A549 (cell line): ENCODE data around the gene NOS3.

Experiments used
- BCL3 ChIP-seq: fragments of >200 bp; sonication (Bioruptor Twin); formaldehyde crosslinking; IDR thresholded peaks from 3 replicates; pipeline ENCODE4 v1.6.1; 2016
- BHLHE40 ChIP-seq: IDR thresholded peaks from 2 replicates; pipeline ENCODE4 v1.6.1; 2012; ENCODE audit warnings: low read depth, low read length, inconsistent platforms
- CHD2 ChIP-seq: fragments of 150-350 bp; IDR thresholded peaks from 2 replicates; pipeline ENCODE4 v1.6.1; 2014; ENCODE audit warnings: low read length; ENCODE audit not compliant: partially characterized antibody
- HMGXB4 ChIP-seq: fragments of 250-450 bp; sonication (Bioruptor Pico); IDR thresholded peaks from 2 replicates; pipeline ENCODE4 v1.5.0; 2021; ENCODE audit warnings: mild to moderate bottlenecking, moderate library complexity, borderline replicate concordance
- KDM1A ChIP-seq: fragments of 200-600 bp; sonication (generic); IDR thresholded peaks from 2 replicates; pipeline ENCODE4 v1.6.1; 2016; ENCODE audit warnings: low read depth, mild to moderate bottlenecking
- KDM5A ChIP-seq: fragments of 200-600 bp; sonication (generic); IDR thresholded peaks from 2 replicates; pipeline ENCODE4 v1.6.1; 2016; ENCODE audit warnings: antibody characterized with exemption, mild to moderate bottlenecking
- MAFK ChIP-seq: fragments of 450-650 bp; IDR thresholded peaks from 2 replicates; pipeline ENCODE4 v1.6.1; 2014; ENCODE audit not compliant: partially characterized antibody
- MAZ ChIP-seq: fragments of 150-350 bp; IDR thresholded peaks from 2 replicates; pipeline ENCODE4 v1.6.1; 2014; ENCODE audit warnings: antibody characterized with exemption, low read depth, low read length, borderline replicate concordance
- POLR2A ChIP-seq: IDR thresholded peaks from 2 replicates; pipeline ENCODE4 v1.6.1; 2012; ENCODE audit warnings: mild to moderate bottlenecking, low read length
- RCOR1 ChIP-seq: fragments of 150-350 bp; IDR thresholded peaks from 2 replicates; pipeline ENCODE4 v1.6.1; 2014; ENCODE audit warnings: antibody characterized with exemption, low read length, low read depth
- SMC3 ChIP-seq: fragments of >200 bp; sonication (Bioruptor Twin); formaldehyde crosslinking; IDR thresholded peaks from 3 replicates; pipeline ENCODE4 v1.6.1; 2018; ENCODE audit warnings: inconsistent platforms
- TF ChIP-seq, protein P1 (sequence below): fragments of >200 bp; sonication (Bioruptor Twin); formaldehyde crosslinking; IDR thresholded peaks from 3 replicates; pipeline ENCODE4 v1.5.1; 2016

GRCh38 chr7:151015967-151016366, 25.1 kb downstream of the NOS3 start:
- TF ChIP-seq MAFK (no peak), HMGXB4 (no peak), KDM1A (no peak), RCOR1 (no peak), KDM5A (no peak), BCL3 (no peak), POLR2A (no peak), MAZ (no peak), SMC3 (no peak), CHD2 (no peak), BHLHE40 (no peak)
- TF ChIP-seq, protein P1, sequence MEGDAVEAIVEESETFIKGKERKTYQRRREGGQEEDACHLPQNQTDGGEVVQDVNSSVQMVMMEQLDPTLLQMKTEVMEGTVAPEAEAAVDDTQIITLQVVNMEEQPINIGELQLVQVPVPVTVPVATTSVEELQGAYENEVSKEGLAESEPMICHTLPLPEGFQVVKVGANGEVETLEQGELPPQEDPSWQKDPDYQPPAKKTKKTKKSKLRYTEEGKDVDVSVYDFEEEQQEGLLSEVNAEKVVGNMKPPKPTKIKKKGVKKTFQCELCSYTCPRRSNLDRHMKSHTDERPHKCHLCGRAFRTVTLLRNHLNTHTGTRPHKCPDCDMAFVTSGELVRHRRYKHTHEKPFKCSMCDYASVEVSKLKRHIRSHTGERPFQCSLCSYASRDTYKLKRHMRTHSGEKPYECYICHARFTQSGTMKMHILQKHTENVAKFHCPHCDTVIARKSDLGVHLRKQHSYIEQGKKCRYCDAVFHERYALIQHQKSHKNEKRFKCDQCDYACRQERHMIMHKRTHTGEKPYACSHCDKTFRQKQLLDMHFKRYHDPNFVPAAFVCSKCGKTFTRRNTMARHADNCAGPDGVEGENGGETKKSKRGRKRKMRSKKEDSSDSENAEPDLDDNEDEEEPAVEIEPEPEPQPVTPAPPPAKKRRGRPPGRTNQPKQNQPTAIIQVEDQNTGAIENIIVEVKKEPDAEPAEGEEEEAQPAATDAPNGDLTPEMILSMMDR = no peak
